HG03558 (cell line): Measurements from ENCODE around the gene RIMBP2.
"Not testable (repeated sequence)": the region's sequence is repeated elsewhere in the genome, so short reads cannot be mapped to it uniquely, and the experiment has no call there.

Source experiments
- ATAC-seq: cut with Tn5 transposase; IDR thresholded peaks from one replicate; pipeline ENCODE4 v1.9.1; 2021; ENCODE audit warnings: moderate number of reproducible peaks; ENCODE audit not compliant: unreplicated experiment; ENCODE audit errors: extremely low read depth

RIMBP2 gene, protein sequence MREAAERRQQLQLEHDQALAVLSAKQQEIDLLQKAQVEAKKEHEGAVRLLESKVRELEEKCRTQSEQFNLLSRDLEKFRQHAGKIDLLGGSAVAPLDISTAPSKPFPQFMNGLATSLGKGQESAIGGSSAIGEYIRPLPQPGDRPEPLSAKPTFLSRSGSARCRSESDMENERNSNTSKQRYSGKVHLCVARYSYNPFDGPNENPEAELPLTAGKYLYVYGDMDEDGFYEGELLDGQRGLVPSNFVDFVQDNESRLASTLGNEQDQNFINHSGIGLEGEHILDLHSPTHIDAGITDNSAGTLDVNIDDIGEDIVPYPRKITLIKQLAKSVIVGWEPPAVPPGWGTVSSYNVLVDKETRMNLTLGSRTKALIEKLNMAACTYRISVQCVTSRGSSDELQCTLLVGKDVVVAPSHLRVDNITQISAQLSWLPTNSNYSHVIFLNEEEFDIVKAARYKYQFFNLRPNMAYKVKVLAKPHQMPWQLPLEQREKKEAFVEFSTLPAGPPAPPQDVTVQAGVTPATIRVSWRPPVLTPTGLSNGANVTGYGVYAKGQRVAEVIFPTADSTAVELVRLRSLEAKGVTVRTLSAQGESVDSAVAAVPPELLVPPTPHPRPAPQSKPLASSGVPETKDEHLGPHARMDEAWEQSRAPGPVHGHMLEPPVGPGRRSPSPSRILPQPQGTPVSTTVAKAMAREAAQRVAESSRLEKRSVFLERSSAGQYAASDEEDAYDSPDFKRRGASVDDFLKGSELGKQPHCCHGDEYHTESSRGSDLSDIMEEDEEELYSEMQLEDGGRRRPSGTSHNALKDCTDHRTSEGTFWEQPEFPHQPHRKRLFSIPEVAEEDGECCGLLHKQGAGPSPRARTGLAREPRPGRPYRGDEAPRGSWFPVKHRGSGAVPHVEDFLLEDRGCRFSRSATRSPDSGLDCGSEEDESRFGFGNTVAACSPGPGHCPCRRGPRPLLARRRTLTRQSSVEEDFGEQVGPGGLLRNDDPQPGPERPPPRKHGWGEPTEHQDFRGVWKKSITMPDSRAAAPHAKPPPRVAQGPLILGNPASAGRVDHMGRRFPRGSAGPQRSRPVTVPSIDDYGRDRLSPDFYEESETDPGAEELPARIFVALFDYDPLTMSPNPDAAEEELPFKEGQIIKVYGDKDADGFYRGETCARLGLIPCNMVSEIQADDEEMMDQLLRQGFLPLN (N-terminal part only)

DNA sequence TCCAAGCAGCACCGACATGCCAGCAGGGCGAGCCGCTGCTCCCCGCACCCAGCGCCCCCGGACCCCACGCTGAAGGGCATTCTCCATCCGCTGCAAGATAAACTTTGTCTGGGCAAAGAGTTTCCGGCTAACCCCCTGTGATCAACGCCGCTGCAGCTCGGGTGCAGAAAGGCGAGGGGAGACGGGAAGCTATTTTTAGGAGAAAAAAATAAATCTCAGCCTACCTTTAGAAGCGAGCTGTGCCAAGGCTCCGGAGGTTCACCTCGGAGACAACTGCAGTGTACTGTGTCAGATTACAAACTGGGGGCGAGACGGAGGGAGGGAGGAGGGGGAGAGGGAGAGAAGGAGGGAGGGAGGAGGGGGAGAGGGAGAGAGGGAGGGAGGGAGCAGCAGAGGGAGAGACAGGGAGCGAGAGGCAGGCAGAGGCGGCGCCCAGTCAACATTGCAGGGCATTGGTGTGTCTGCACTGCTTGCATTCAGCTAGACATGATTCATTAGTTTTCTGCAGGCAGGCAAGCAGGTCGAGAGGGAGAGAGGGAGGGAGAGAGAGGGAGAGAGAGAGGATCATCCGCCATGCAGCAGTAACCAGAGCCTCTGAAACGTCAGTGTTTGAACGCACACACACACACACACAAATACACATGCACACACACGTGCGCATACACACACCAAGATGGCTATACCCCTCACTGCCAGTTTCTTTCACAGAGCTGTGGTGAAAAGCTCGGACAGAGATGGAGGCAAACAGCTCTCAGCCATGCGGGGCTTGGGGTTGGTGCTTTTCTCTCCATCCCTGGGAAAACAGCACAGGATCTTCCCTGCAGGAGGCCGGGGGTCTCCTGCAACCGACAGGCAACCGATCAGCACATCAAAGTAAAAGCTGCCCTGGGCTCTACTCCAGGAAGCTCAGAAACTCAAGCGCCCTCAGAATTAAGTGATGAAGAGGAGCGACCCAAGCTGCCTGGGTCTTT lies at the start of gene RIMBP2:
Gene RIMBP2, minus strand, starts transcription at position 302 of the 971 bp plus-strand sequence. CDS start 237,286 bp downstream, outside the sequence.
- no peak for ATAC-seq

DNA sequence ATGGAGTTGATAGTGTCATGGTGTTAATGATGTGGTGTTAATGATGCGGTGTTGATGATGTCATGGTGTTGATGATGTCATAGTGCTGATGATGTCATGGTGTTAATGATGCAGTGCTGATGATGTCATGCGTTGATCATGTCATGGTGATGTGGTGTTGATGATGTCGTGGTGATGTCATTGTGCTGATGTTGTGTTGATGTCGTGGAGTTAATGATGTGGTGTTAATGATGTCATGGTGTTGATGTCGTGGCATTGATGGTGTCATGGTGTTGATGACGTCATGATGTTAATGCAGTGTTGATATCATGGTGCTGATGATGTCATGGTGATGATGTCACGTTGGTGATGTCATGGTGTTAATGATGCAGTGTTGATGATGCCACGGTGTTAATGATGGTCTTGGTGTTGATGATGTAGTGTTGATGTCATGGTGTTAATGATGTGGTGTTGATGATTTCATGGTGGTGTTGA lies 49.1 kb upstream of the RIMBP2 start:
- ATAC-seq, result no peak

DNA sequence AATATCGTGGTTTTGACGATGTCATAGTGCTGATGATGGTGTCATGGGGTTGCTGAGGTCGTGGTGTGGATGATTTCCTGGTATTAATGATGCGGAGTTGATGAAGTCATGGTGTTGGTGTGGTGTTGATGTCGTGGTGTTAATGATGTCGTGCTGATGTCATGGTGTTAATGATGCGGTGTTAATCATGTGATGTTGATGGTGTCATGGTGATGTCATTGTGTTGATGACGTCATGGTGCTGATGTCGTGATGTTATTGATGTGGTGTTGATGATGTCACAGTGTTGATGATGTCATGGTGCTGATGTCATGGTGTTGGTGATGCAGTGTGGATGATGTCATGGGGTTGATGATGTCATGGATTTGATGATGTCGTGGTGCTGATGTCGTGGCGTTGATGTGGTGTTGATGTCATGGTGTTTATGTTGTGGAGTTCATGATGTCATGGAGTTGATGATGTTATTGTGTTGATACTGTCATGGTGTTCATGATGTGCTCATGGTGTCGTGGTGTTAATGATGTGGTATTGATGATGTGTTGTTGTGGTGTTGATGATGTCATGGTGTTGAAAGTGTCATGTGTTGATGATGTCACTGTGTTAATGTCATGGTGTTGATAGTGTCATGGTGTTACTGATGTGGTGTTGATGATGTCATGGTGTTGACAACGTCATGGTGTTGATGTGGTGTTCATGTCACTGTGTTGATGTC lies 48.5 kb upstream of the RIMBP2 start:
- no peak for ATAC-seq

DNA sequence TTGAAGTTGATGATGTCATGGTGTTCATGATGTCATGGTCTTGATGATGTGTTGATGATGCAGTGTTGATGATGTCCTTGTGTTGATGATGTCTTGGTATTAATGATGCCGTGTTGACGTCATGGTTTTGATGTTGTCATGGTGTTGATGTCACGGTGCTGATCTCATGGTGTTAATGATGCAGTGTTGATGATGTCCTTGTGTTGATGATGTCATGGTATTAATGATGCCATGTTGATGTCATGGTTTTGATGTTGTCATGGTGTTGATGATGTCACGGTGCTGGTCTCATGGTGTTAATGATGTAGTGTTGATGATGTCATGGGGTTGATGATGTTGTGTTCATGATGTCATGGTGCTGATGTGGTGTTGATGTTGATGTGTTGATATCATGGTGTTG lies 48.0 kb upstream of the RIMBP2 start:
- no peak for ATAC-seq

DNA sequence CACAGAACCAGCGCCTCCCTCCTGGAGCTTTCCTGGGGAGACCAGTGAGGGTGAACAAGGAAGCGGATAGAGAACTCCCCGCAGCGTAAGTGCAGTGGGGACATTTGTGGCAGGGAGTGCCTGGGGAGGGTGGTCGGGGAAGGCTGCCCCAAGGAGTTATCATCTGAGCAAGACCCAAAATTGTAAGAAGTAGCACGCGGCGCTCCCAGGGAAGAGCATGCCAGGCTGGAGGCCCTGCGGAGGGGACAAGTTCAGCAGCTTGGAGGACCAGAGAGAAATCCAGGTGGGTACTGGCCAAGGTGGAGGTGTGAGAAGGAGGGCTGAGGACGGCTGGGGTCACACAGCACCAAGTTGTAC lies 46.2 kb upstream of the RIMBP2 start:
- no peak for ATAC-seq

DNA sequence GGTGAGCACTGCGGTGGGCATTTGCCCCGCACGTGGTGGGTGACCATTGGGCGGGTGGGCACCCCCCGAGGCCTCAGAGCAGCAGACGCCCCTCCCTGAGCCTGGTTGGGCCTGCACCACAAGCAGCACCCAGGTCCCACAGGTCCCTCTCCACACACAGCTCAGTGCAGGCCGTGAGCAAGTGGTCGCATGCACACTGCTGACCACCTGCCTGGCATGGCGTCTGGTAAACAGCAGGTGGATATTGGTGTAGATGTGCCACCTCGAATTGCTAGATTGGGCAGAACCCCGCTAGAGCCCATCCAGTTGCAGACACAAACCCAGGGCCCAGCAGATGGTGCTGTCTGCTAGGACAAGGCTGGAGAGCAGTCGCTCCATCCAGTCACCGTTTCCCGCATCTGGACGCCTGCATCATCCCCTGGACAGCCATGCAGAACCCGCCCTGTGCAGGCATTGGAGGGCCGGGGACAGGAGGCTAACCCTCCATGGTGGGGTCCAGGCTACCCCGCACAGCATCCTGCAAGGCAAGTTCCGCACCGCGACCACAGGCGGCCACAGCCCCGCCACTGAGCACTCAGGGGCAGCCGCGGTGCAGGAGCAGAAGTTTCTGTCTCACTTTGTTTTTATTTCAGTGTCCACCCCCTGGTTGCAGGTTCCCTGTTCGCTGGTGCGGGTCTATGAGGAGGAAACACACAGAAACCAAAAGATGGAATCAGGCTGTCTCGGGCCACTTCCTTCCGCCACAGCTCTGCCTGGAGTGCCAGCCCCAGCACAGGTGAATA lies 45.6 kb upstream of the RIMBP2 start:
- ATAC-seq, result no peak

DNA sequence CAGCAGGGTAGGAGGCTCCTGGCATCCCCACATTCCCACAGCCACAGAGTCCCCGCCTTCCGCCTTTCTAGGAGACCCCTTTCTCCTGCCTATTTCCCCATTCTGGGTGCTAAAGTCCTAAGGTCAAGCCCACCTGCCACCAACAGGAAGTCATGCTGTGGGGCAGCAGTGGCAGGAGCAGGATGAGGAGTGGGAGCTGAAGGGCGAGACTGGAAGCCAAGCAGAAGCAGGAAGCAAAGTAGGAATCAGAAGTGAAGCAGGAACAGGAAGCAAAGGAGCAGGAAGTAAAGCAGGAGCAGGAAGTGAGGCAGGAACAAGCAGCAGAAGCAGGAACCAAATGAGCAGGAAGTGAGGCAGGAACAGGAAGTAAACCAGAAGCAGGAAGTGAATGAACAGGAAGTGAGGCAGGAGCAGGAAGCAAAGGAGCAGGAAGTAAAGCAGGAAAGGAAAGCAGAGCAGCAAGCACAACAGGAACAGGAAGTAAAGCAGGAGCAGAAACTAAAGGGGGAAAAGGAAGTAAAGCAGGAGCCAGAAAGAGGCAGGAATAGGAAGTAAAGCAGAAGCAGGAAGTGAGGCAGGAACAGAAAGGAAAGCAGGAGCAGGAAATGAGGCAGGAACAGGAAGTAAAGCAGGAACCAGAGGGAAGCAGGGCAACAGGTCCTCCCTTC lies 38.3 kb upstream of the RIMBP2 start:
- no peak for ATAC-seq

DNA sequence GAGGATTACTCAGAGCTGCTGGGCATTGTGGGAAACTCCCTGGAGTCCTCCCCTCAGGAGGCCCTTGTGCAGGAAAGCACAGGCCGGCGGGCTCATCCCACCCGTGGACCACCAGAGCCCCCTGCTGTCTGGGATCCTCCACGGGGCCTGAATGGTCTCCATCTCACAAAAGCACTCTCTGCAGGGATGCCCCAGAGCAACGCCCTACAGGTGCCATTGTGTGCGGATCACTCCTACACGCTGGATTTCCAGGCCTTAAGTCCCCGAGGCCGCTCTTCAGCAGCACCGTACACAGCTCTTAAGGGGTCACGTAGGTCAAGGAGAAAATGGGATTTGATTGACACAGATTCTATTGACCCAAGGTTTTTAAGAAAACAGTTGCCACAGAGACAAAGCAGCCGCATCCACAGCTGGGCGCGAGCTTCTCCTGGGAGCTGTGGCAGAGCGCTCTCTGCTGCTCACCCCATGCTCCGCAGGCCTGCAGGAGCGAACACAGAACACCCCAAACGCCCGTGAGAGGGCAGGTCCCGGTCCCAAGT lies 36.7 kb upstream of the RIMBP2 start:
- no peak for ATAC-seq

DNA sequence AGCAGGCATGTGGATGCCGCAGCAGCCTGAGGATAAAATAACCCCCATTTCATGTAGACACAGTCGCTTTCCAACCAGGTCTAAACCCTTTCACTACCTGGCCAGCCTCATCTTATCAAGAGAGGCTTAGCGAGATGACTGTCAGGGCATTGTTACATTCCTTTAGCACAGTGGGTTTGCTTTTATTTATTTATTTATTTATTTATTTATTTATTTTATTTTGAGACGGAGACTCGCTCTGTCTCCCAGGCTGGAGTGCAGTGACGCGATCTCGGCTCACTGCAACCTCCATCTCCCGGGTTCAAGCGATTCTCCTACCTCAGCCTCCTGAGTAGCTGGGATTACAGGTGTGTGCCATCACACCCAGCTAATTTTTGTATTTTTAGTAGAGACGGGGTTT lies 35.9 kb upstream of the RIMBP2 start:
- ATAC-seq, result not testable (repeated sequence)

DNA sequence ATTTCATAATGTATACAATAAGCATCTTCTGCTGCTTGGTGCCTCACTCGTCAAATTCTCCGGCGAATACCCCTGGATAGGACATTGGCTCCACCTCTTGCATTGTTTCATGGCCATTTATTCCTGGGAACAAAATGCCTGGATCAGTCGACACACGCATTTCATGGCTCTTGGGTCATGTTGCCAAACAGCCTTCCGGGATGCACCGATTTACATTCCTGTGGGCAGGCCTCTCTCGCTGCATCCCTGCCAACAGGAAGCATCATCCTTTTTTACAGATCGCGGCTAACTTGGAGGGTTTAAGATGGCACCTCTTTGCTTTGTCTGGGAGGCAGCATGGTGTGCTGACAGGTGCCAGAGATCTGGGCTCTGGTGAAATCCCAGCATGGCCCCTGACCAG lies 32.7 kb upstream of the RIMBP2 start:
- ATAC-seq, result no peak

DNA sequence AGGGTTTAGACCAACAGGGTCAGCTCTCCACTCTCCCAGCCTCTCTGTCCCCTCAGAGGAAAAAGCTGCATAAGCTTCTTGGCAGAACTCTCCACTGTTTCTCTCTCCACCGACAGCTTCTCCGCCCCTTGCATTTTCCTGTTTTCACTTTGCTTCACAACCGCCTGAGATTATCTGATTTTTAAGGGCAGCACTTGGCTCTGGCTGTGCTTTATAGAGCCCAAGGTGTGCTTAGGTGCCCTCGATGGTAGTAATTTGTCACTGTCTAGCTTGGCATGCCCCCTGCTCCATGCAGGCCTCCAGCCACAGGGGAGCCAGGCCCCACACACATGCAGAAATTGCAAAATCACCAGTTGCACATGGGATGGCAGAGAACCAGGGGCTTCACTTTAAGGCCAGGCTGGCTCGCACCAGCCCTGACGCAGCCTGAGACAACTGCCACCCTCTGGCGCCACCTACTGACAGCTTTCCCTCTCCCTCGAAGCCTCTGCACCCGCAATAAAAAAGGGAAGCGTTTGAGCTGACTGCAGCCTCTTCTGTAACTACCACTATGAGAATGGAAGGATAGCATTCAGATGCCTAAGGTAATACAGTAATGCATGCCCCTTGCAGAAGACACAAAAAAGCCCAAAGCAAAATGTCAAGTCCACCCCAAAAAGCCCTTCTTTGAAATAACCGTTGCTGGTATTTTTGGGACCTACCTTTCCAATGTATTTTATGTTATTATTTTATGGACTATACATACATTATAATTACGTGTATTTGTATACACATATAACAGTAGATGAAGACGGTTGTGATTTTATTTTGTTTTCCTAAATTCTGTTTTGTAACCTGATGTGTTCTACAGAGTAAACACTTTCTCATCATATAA lies 32.0 kb upstream of the RIMBP2 start:
- no peak for ATAC-seq

DNA sequence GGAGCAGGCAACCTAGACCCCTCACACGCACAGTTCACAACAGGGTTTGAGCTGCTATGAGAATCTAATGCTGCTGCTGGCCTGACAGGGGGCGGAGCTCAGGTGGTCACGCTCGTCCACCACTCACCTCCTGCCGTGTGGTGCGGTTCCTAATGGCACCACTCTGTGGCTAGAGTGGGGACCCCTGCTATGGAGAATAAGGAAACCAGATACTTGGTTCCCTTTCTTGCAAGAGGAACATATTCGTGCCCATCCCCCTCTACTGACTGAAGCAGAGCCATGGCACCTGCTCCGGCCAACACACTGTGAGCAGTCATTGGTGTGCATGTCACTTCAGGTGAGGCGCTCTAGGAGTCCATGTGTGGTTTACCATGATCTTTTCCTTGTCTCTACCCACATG lies 30.4 kb upstream of the RIMBP2 start:
- ATAC-seq, result no peak

DNA sequence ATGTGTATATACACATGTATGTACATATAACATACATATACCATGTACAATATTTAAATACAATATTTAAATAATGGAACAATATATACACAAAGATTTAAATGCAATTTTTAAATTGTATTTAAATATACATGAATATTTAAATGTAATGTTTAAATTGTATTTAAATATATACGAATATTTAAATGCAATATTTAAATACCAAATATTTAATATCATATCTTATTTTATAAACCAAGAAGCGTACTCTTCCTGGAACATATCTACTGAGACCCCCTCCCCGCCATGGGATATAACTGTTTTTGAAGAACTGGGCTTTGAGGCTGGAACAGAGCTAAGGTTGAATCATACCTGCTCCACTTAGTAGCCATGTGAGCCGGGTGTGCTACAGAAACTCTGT lies 29.8 kb upstream of the RIMBP2 start:
- ATAC-seq, result no peak

DNA sequence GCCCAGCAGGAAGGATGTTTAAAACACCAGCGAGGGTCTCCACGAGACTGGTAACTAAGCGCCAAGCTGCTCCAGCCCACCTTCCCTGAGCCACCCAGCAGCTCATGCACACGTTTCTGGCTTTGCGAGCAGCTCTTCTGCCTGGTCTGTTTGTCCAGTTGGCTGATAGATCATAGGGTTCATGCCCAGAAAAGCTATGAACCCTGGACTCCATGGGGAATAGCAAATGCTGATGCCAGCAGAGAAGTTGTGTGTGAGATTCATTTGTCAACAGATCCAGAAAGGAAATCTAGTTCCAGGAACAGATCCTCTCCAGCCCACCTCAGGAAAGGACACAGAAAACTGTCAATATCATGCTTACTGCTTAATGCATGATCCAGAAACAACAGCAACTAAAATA lies 28.2 kb upstream of the RIMBP2 start:
- no peak for ATAC-seq

DNA sequence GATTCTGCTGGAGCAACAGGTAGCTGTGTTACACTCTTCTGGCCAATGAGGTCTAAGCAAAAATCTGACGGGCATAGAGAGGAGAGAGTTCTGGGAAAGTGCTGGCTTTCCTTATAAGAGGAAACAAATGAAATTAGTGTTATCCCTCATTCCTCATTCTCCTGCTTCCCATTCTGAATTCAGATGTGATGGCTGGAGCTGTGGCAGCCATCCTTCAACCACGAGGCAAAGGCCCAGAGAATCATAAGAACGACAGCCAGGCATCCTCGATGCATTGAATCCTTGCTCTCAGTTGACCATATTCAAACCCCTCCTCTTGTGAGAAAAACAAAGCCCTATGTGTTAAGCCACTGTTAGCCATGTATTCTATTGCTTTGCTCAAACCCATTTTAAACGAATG lies 27.5 kb upstream of the RIMBP2 start:
- ATAC-seq, result no peak

DNA sequence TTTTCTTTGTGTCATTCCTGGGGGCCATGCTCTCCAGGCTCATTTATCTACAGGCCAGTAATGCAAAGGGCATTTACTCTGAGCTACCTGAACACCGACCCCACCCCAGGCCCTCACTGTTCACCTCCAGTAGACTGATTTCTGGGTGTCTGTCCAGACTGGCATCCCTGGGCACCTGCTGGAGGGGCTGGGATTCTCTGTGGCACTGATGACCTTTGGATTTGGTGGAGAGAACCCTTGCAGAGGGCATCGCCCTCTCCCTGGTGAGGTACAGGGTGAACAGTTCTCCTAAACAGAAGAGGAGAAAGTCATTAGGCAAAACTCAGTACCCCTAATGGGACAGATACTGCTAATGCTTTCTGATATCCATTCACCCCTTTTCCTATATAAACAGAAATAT lies 27.1 kb upstream of the RIMBP2 start:
- ATAC-seq, result no peak

DNA sequence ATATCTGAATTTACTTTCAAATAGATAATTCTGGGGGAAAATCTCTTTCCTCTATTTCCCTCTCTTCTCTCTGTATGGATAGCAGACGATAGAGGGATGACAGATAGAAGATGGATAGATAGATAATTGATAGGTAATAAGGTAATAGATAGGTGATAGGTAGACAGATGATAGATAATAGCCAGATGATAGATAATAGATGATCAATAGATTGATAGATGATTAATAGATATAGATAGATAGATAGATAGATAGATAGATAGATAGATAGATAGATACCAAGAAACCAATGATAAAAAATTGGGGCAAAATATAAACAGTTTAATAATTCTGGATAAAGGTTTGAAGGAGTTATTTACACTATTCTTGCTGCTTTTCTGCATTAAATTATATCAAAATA lies 26.6 kb upstream of the RIMBP2 start:
- no peak for ATAC-seq
